GM18861 (cell line): Measurements from ENCODE around the gene PAPOLA.
"Not testable (repeated sequence)": the region's sequence is repeated elsewhere in the genome, so short reads cannot be mapped to it uniquely, and the experiment has no call there.

Experiments
- ATAC-seq: cut with Tn5 transposase; IDR thresholded peaks from one replicate; pipeline ENCODE4 v1.9.1; 2021; ENCODE audit not compliant: unreplicated experiment

The PAPOLA gene

GRCh38 chr14:96502621-96503305 lies 581 bp downstream of the PAPOLA start:
- ATAC-seq, result peak; percentile 9

GRCh38 chr14:96503306-96503679 lies 1.1 kb downstream of the PAPOLA start:
- ATAC-seq, result no peak

GRCh38 chr14:96504353-96504752 lies 2.2 kb downstream of the PAPOLA start:
- ATAC-seq, result not testable (repeated sequence)

- ATAC-seq, result no peak
These were observed 5.5 kb downstream of the PAPOLA start for GRCh38 chr14:96507723-96508122.

- ATAC-seq, result no peak
These were observed 6.7 kb downstream of the PAPOLA start for GRCh38 chr14:96508900-96509299.

GRCh38 chr14:96509457-96510090 lies 7.4 kb downstream of the PAPOLA start:
- ATAC-seq, result peak; percentile 30

GRCh38 chr14:96511146-96511545 lies 9.0 kb downstream of the PAPOLA start:
- ATAC-seq, result no peak

GRCh38 chr14:96511667-96512066 lies 9.5 kb downstream of the PAPOLA start:
- no peak for ATAC-seq

- ATAC-seq, result no peak
These were observed 9.9 kb downstream of the PAPOLA start for GRCh38 chr14:96512122-96512521.

- no peak for ATAC-seq
These were observed 10.6 kb downstream of the PAPOLA start for GRCh38 chr14:96512602-96513397.

- no peak for ATAC-seq
These were observed 12.5 kb downstream of the PAPOLA start for GRCh38 chr14:96514694-96515093.

GRCh38 chr14:96515731-96516130 lies 13.5 kb downstream of the PAPOLA start:
- ATAC-seq, result no peak

GRCh38 chr14:96516351-96516750 lies 14.2 kb downstream of the PAPOLA start:
- no peak for ATAC-seq

GRCh38 chr14:96519970-96520369 lies 17.8 kb downstream of the PAPOLA start:
- ATAC-seq, result no peak

GRCh38 chr14:96525452-96525851 lies 23.3 kb downstream of the PAPOLA start:
- no peak for ATAC-seq

GRCh38 chr14:96532632-96533031 lies 30.4 kb downstream of the PAPOLA start:
- no peak for ATAC-seq

GRCh38 chr14:96536807-96537206 lies 34.6 kb downstream of the PAPOLA start:
- no peak for ATAC-seq

- no peak for ATAC-seq
These were observed 36.2 kb downstream of the PAPOLA start for GRCh38 chr14:96538097-96538989.

- ATAC-seq, result no peak
These were observed 36.8 kb downstream of the PAPOLA start for GRCh38 chr14:96538990-96539317.

- no peak for ATAC-seq
These were observed 52.2 kb downstream of the PAPOLA start for GRCh38 chr14:96554315-96554910.

- no peak for ATAC-seq
These were observed 57.4 kb downstream of the PAPOLA start for GRCh38 chr14:96559571-96559970.
